Activated CD4-positive, CD25-positive, alpha-beta regulatory T cell treated with anti-CD3 and anti-CD28 coated beads, Interleukin-2, amount 50 U/mL, for 16 hours (primary cell): ENCODE measurements around the gene TNFAIP3.

Source experiments
- DNase-seq: peaks from one replicate; pipeline ENCODE4 v3.0.0-alpha.2; 2020; ENCODE audit warnings: low read depth, low spot score

The TNFAIP3 gene

GRCh38 chr6:137863091-137863797 lies 3.8 kb upstream of the TNFAIP3 start:
- DNase-seq = no peak

- no peak for DNase-seq
Observed at GRCh38 chr6:137864812-137865508, 2.1 kb upstream of the TNFAIP3 start.

GRCh38 chr6:137866200-137866913 lies 702 bp upstream of the TNFAIP3 start:
- DNase-seq = peak; percentile 43

GRCh38 chr6:137867685-137868509 lies 838 bp downstream of the TNFAIP3 start:
- DNase-seq = no peak

GRCh38 chr6:137868721-137869548 lies 1.9 kb downstream of the TNFAIP3 start:
- no peak for DNase-seq

GRCh38 chr6:137869549-137870307 lies 2.7 kb downstream of the TNFAIP3 start:
- DNase-seq = no peak

GRCh38 chr6:137870308-137870644 lies 3.2 kb downstream of the TNFAIP3 start:
- no peak for DNase-seq

GRCh38 chr6:137870744-137871247 lies 3.7 kb downstream of the TNFAIP3 start:
- no peak for DNase-seq

DNA sequence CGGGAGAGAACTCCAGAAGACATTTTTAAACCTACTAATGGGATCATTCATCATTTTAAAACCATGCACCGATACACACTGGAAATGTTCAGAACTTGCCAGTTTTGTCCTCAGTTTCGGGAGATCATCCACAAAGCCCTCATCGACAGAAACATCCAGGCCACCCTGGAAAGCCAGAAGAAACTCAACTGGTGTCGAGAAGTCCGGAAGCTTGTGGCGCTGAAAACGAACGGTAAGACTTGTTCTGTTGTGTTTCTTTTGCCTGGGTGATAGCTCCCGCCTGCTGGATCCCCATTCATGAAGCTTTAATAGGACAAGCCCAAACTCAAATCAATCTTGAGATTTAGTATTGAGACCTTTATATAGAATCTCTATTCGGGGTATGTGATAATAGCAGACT lies 4.2 kb downstream of the TNFAIP3 start:
- DNase-seq = no peak

- DNase-seq = no peak
Observed at GRCh38 chr6:137871831-137872454, 4.9 kb downstream of the TNFAIP3 start.

DNA sequence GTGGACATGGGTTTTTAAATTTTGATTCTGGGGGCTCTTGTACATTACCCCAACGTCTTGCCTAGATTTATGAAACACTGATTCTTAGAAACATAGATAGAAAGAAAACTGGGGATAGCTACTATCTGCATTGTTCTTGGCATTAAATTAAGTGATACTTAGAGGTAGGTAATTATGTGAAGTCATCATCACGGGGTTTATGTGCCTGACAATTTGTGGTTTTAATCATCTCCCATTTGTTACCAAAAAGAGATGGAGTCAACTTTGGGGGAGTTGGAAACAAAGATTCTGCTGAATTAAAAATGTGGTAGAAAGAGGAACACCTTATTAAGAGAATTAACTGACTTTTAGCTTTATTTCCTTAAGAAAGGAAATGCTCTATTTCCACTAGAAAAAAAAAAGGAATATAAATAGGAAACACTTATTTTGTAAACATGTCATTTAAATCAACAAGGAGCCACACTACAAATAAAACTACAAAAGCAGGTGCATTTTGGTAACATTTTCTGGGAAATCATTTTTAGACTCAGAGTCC lies 5.6 kb downstream of the TNFAIP3 start:
- no peak for DNase-seq

- DNase-seq = peak; percentile 54
Observed at GRCh38 chr6:137873273-137873762, 6.3 kb downstream of the TNFAIP3 start.

- DNase-seq = no peak
Observed at GRCh38 chr6:137874204-137875057, 7.4 kb downstream of the TNFAIP3 start.

GRCh38 chr6:137875058-137875520 lies 8.0 kb downstream of the TNFAIP3 start:
- no peak for DNase-seq

GRCh38 chr6:137875606-137876005 lies 8.5 kb downstream of the TNFAIP3 start:
- no peak for DNase-seq

DNA sequence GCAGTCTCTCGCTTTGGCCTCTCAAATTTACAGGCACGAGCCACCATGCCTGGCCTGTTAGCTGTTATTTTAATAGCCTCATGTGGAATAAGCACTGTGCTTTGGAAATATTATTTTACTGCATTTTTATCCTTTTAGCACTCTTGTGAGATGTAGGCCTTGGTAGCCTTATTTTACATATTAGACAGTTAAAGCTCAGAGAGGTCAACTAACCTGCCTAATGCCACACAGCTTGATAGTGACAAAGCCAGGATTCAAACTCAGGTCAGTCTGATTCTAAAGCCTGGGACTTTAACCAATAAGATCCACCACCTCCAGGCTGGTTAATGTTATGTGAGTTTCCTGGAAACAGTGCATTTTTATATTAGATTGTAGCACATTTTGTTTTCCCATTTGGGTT lies 9.5 kb downstream of the TNFAIP3 start:
- DNase-seq = no peak

DNA sequence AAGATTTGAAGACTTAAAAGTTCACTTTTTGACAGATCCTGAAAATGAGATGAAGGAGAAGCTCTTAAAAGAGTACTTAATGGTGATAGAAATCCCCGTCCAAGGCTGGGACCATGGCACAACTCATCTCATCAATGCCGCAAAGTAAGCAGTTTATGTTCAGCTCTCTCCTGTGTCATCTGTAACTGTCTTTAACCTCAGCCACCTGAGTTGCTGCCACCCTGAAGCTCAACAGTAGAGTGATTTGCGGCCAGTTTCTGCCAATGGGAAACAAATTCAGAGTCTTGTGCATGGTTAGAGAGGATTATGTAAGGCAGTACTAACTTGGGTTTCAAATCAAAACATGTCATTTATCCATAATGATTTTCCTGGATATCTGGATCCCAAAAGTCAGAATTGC lies 10.1 kb downstream of the TNFAIP3 start:
- no peak for DNase-seq

DNA sequence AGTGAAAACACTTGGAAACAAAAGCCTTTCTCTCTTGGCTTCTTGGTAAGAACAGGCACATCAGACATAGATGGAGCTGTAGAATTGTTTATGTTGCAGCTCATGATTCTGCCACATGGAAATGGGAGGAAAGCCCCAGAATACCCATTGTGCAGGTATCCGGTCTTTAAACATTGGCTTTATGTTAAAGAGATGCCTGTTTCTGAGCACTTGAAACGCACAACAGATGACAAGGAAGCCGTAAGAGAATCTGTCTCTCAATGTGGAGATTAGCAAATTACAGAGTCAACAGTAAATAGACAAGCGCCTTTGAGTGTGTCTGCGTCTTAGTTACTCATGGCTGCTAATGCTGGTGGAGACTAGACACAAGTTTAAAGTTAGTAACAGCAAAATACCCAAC lies 10.5 kb downstream of the TNFAIP3 start:
- DNase-seq = no peak
